B cell (primary cell): ENCODE results near the gene ZDHHC14. TPM values are rescaled to one million over a fixed set of nuclear protein-coding genes. Genes with fewer than 3 reads are reported as not detected.

Experiments used
- ATAC-seq: fragments of 200-7000 bp; cut with Tn5 transposase; one replicate; pipeline ENCODE4 v1.10.0; 2021; ENCODE audit warnings: low read depth, mild to moderate bottlenecking, moderate number of reproducible peaks, moderate library complexity
- CTCF ChIA-PET: fragments of 350-600 bp; sonication (Branson Sonifier 250); formaldehyde crosslinking; loops from one replicate; lab custom pipeline; 2021; ENCODE audit warnings: antibody characterized with exemption, inconsistent platforms; lab: Charles Lee
- POLR2A ChIA-PET: fragments of 350-600 bp; sonication (Branson Sonifier 250); formaldehyde crosslinking; loops from one replicate; lab custom pipeline; 2021; ENCODE audit warnings: antibody characterized with exemption; lab: Charles Lee
- DNase-seq: peaks from one replicate; pipeline ENCODE4 v3.0.0; 2013
- H2AFZ ChIP-seq: 2 replicates; pipeline ENCODE4 v1.6.1; 2012; ENCODE audit warnings: mild to moderate bottlenecking, low read depth, low read length; ENCODE audit not compliant: insufficient read depth, poor library complexity, severe bottlenecking
- H3K27ac ChIP-seq, 2 donors: 1 replicate in 1 of 2; 2 replicates in 1 of 2; pipeline ENCODE4 v1.5.1; 2012 to 2013; ENCODE audit warnings: low read length in 2 of 2, mild to moderate bottlenecking in 2 of 2, moderate library complexity in 1 of 2
- H3K27me3 ChIP-seq, 4 experiments: fragments of 200-600 bp in 1 of 4; sonication (generic) in 1 of 4; replicated peaks in 1 of 4; 1 replicate in 2 of 4; 2 replicates in 2 of 4; pipeline versions ENCODE4 v1.6.1 to v1.7.0; 2013 to 2016; ENCODE audit warnings: low read length in 3 of 4, mild to moderate bottlenecking in 2 of 4, mixed read lengths in 1 of 4, moderate library complexity in 1 of 4; ENCODE audit not compliant: insufficient read depth in 4 of 4, control insufficient read depth in 3 of 4; ENCODE audit errors: control extremely low read depth in 1 of 4
- H3K36me3 ChIP-seq, 2 experiments: replicated peaks in 1 of 2; 1 replicate in 1 of 2; 2 replicates in 1 of 2; pipeline versions ENCODE4 v1.6.1 to v1.7.1; 2013; ENCODE audit warnings: low read length in 1 of 2; ENCODE audit not compliant: insufficient read depth in 2 of 2, control insufficient read depth in 1 of 2; ENCODE audit errors: control extremely low read depth in 1 of 2, extremely low read depth in 1 of 2
- H3K4me1 ChIP-seq, 2 donors: fragments of 200-600 bp in 1 of 2; sonication (generic) in 1 of 2; 1 replicate in 1 of 2; 2 replicates in 1 of 2; pipeline versions ENCODE4 v1.5.1 to v1.6.1; 2013 to 2017; ENCODE audit warnings: low read length in 2 of 2; ENCODE audit not compliant: control insufficient read depth in 2 of 2, insufficient read depth in 2 of 2
- H3K4me2 ChIP-seq: replicated peaks from 2 replicates; pipeline ENCODE3; 2012; ENCODE audit warnings: mild to moderate bottlenecking, low read depth, low read length; ENCODE audit not compliant: poor library complexity, severe bottlenecking
- H3K4me3 ChIP-seq, 5 experiments: fragments of 200-600 bp in 1 of 5; sonication (generic) in 1 of 5; 1 replicate in 3 of 5; 2 replicates in 2 of 5; pipeline versions ENCODE4 v1.5.1 to v1.7.0; 2011 to 2016; ENCODE audit warnings: low read length in 4 of 5, mild to moderate bottlenecking in 4 of 5, low read depth in 2 of 5, control low read depth in 1 of 5, moderate library complexity in 1 of 5; ENCODE audit not compliant: insufficient read depth in 1 of 5; ENCODE audit errors: control extremely low read depth in 1 of 5, extremely low read depth in 1 of 5
- H3K79me2 ChIP-seq: fragments of 200-600 bp; sonication (generic); one replicate; pipeline ENCODE4 v1.6.0; 2016; ENCODE audit warnings: low read length; ENCODE audit not compliant: control insufficient read depth, insufficient read depth
- H3K9ac ChIP-seq: fragments of 200-600 bp; sonication (generic); 2 replicates; pipeline ENCODE4 v1.6.1; 2017; ENCODE audit warnings: mild to moderate bottlenecking, low read length, moderate library complexity
- H3K9me3 ChIP-seq, 3 donors: one replicate each; pipeline versions ENCODE4 v1.6.1 to v1.7.1; 2013; ENCODE audit warnings: low read length in 2 of 3; ENCODE audit not compliant: control insufficient read depth in 2 of 3, insufficient read depth in 1 of 3; ENCODE audit errors: control extremely low read depth in 1 of 3
- H4K20me1 ChIP-seq: 2 replicates; pipeline ENCODE4 v1.6.0; 2012; ENCODE audit warnings: mild to moderate bottlenecking, low read length; ENCODE audit not compliant: insufficient read depth, control insufficient read depth, poor library complexity, severe bottlenecking
- H3K27ac Mint-ChIP-seq: one replicate; pipeline ENCODE4 v1.8.0; 2021; ENCODE audit warnings: mixed read lengths
- H3K27me3 Mint-ChIP-seq: one replicate; pipeline ENCODE4 v1.8.0; 2021; ENCODE audit warnings: mixed read lengths
- H3K4me1 Mint-ChIP-seq: one replicate; pipeline ENCODE4 v1.8.0; 2021; ENCODE audit warnings: mixed read lengths
- H3K4me3 Mint-ChIP-seq: one replicate; pipeline ENCODE4 v1.8.0; 2021; ENCODE audit warnings: mixed read lengths
- H3K9me3 Mint-ChIP-seq: one replicate; pipeline ENCODE4 v1.8.0; 2022; ENCODE audit warnings: mixed read lengths; ENCODE audit not compliant: insufficient read depth
- CTCF ChIP-seq: fragments of 200-600 bp; IDR thresholded peaks from one replicate; pipeline ENCODE4 v1.8.0; 2022; ENCODE audit warnings: antibody characterized with exemption, mild to moderate bottlenecking
- EZH2 ChIP-seq: IDR thresholded peaks from 2 replicates; pipeline ENCODE4 v1.6.1; 2012; ENCODE audit warnings: borderline replicate concordance, low read depth, mild to moderate bottlenecking, moderate library complexity, low read length; ENCODE audit not compliant: insufficient read depth, poor library complexity, severe bottlenecking
- WGBS: methylation state at CpG from one replicate; pipeline ENCODE4 v1.1.5; 2013; ENCODE audit warnings: missing lambda C conversion rate; ENCODE audit not compliant: insufficient coverage; 5-methylcytosine and 5-hydroxymethylcytosine counted together
- intact Hi-C: fragments of 100-400 bp; cut with micrococcal nuclease; formaldehyde crosslinking; loops from one replicate; pipeline ENCODE4 v1.10.0; 2022
- polyA plus RNA-seq: library from polyadenylated mRNA; depleted of rRNA; stranded (reverse); fragments of >200 nt; gene quantifications from 2 replicates; pipeline ENCODE4 v1.2.3, GENCODE V29; 2012
- total RNA-seq, 2 donors: library from RNA; stranded (reverse); fragments of 120-200 nt in 1 of 2; gene quantifications; 1 replicate in 1 of 2; 2 replicates in 1 of 2; pipeline versions ENCODE4 v1.2.3 to v1.2.4, GENCODE V29; 2013 to 2022

ZDHHC14 gene
- total and polyA plus RNA-seq, 2 donors (not counting 1 experiment from before 2014, with no cell fraction given): 8.8 to 50.4 TPM

- 38% methylated on average over 9 of the region's 15 CpGs for WGBS
- H2AFZ ChIP-seq: no peak overlapping the region
- TF ChIP-seq EZH2 (no peak), CTCF (no peak)
- ChIA-PET CTCF (interaction anchor here (0.9 to 3.7 kb wide), 19 partner anchors 8 to 247 kb away, joined by 3 to 12 read pairs (median 4); partner anchors contain the start of gene ZDHHC14), POLR2A (interaction anchor here (0.6 to 3.6 kb wide), 11 partner anchors 9 to 193 kb away, joined by 3 to 31 read pairs (median 4); no protein-coding TSS in a partner anchor)
- peak overlapping the region; percentile 86 to 94 for H3K27ac ChIP-seq
- H3K79me2 ChIP-seq: no peaks in the 10 kb centered on the region
- H3K27me3 Mint-ChIP-seq: no peaks in the 10 kb centered on the region
- H3K4me1 ChIP-seq: peaks cover 93 to 98% of the 10 kb centered on the region in 2 donors
- H3K4me2 ChIP-seq: peak overlapping the region; percentile 77
- no peaks in the 10 kb centered on the region for H3K27me3 ChIP-seq
- intact Hi-C loops: loop anchor here (1.0 to 5.0 kb wide), 10 partner anchors 8 to 202 kb away; partner anchors contain the start of gene ZDHHC14
- peak overlapping the region; percentile 74 for H3K4me3 Mint-ChIP-seq
- no peaks in the 10 kb centered on the region for H3K9me3 Mint-ChIP-seq
- peak overlapping the region; percentile 90 for H3K27ac Mint-ChIP-seq
- H3K9me3 ChIP-seq: no peaks in the 10 kb centered on the region
- DNase-seq (peak; percentile 81), ATAC-seq (peak; percentile 74)
- no peaks in the 10 kb centered on the region for H3K36me3 ChIP-seq
- H3K9ac ChIP-seq: peak overlapping the region; percentile 53
- H3K4me3 ChIP-seq: peak overlapping the region in 3 of 5 experiments; percentile 5 to 37 (median 17)
- H4K20me1 ChIP-seq: no peaks in the 10 kb centered on the region
- H3K4me1 Mint-ChIP-seq: peaks cover 84% of the 10 kb centered on the region
Observed at GRCh38 chr6:157561929-157562810, 181.2 kb downstream of the ZDHHC14 start.
